SKM-1 treated with dmso at 0.1 percent for 144 hours (cell line): ENCODE measurements around the gene TECTA.
"Not testable (repeated sequence)": the region's sequence is repeated elsewhere in the genome, so short reads cannot be mapped to it uniquely, and the experiment has no call there.

Source experiments
- DNase-seq: peaks from one replicate; lab custom pipeline; 2025; ENCODE audit not compliant: unreplicated experiment; lab: John Stamatoyannopoulos, UW

TECTA gene

GRCh38 chr11:121226415-121227263 is 125.6 kb downstream of the TECTA start:
- DNase-seq, result no peak

GRCh38 chr11:121228851-121229250 is 127.8 kb downstream of the TECTA start:
- no peak for DNase-seq

GRCh38 chr11:121229495-121230215 is 128.6 kb downstream of the TECTA start:
- DNase-seq, result no peak

- no peak for DNase-seq
These were observed 130.7 kb downstream of the TECTA start for GRCh38 chr11:121231576-121232278.

GRCh38 chr11:121235057-121235456 is 134.0 kb downstream of the TECTA start:
- DNase-seq, result no peak

- DNase-seq, result no peak
These were observed 135.3 kb downstream of the TECTA start for GRCh38 chr11:121236115-121237001.

GRCh38 chr11:121237247-121237646 is 136.2 kb downstream of the TECTA start:
- not testable (repeated sequence) for DNase-seq

- DNase-seq, result no peak
These were observed 136.9 kb downstream of the TECTA start for GRCh38 chr11:121237686-121238658.

GRCh38 chr11:121238956-121239355 is 137.9 kb downstream of the TECTA start:
- no peak for DNase-seq

- DNase-seq, result not testable (repeated sequence)
These were observed 139.0 kb downstream of the TECTA start for GRCh38 chr11:121240001-121240400.

GRCh38 chr11:121240650-121241303 is 139.7 kb downstream of the TECTA start:
- no peak for DNase-seq
